Large intestine (tissue), 3 donors: ENCODE results near the gene RARB. TPM values are rescaled to one million over a fixed set of nuclear protein-coding genes. Genes with fewer than 3 reads are reported as not detected.

Experiments used
- DNase-seq, 2 donors: peaks; one replicate each; pipeline versions ENCODE4 v3.0.0 to v3.0.0-alpha.2; 2013
- H3K27ac ChIP-seq: one replicate; pipeline ENCODE4 v1.5.1; 2013; ENCODE audit warnings: low read length
- H3K27me3 ChIP-seq: 2 replicates; pipeline ENCODE4 v1.6.1; 2013; ENCODE audit warnings: low read length; ENCODE audit not compliant: control insufficient read depth, insufficient read depth
- H3K36me3 ChIP-seq: 2 replicates; pipeline ENCODE4 v1.6.1; 2013; ENCODE audit warnings: low read length; ENCODE audit not compliant: control insufficient read depth, insufficient read depth
- H3K4me1 ChIP-seq: one replicate; pipeline ENCODE4 v1.6.1; 2013; ENCODE audit warnings: low read length; ENCODE audit not compliant: control insufficient read depth, insufficient read depth
- H3K4me3 ChIP-seq: one replicate; pipeline ENCODE4 v1.5.1; 2013; ENCODE audit warnings: low read length
- H3K9me3 ChIP-seq: one replicate; pipeline ENCODE4 v1.6.1; 2013; ENCODE audit warnings: mild to moderate bottlenecking, low read depth, low read length, moderate library complexity; ENCODE audit not compliant: control insufficient read depth
- WGBS: methylation state at CpG from one replicate; pipeline ENCODE4 v1.1.5; 2013; ENCODE audit warnings: low lambda C conversion rate; ENCODE audit not compliant: insufficient coverage; 5-methylcytosine and 5-hydroxymethylcytosine counted together
- polyA plus RNA-seq: library from polyadenylated mRNA; unstranded; fragments of 120-200 nt; gene quantifications from one replicate; pipeline ENCODE4 v1.2.1, GENCODE V29; 2013

The RARB gene
- polyA plus RNA-seq, 1 donor, result 9.1 TPM

GRCh38 chr3:25572919-25573385, 144.9 kb downstream of the RARB start:
- Histone ChIP-seq H3K4me1 (no peaks in the 10 kb centered on the region), H3K36me3 (peaks cover 11% of the 10 kb centered on the region), H3K27ac (no peak overlapping the region), H3K9me3 (no peaks in the 10 kb centered on the region), H3K27me3 (no peaks in the 10 kb centered on the region), H3K4me3 (no peak overlapping the region)
- 80% methylated on average over 3 of the region's 14 CpGs for WGBS
- DNase-seq, result no peak

GRCh38 chr3:25573386-25574171, 145.5 kb downstream of the RARB start:
- H3K36me3 ChIP-seq, result peaks cover 13% of the 10 kb centered on the region
- H3K9me3 ChIP-seq, result no peaks in the 10 kb centered on the region
- H3K27me3 ChIP-seq, result no peaks in the 10 kb centered on the region
- H3K27ac ChIP-seq, result no peak overlapping the region
- no peak for DNase-seq
- no peaks in the 10 kb centered on the region for H3K4me1 ChIP-seq
- H3K4me3 ChIP-seq, result no peak overlapping the region
- WGBS, result 80% methylated on average over 5 of the region's 19 CpGs

- no peaks in the 10 kb centered on the region for H3K27me3 ChIP-seq
- no peak overlapping the region for H3K27ac ChIP-seq
- H3K4me1 ChIP-seq, result no peaks in the 10 kb centered on the region
- no CpG with 5 or more reads among the region's 16 CpGs for WGBS
- H3K9me3 ChIP-seq, result no peaks in the 10 kb centered on the region
- peaks cover 13% of the 10 kb centered on the region for H3K36me3 ChIP-seq
- no peak for DNase-seq
- no peak overlapping the region for H3K4me3 ChIP-seq
Observed at GRCh38 chr3:25574172-25574765, 146.2 kb downstream of the RARB start.

- Histone ChIP-seq H3K36me3 (peaks cover 8% of the 10 kb centered on the region), H3K27me3 (no peaks in the 10 kb centered on the region), H3K27ac (no peak overlapping the region), H3K4me3 (no peak overlapping the region), H3K9me3 (no peaks in the 10 kb centered on the region), H3K4me1 (no peaks in the 10 kb centered on the region)
- no peak for DNase-seq
- WGBS, result no CpG with 5 or more reads among the region's 12 CpGs
Observed at GRCh38 chr3:25575001-25575400, 146.9 kb downstream of the RARB start.

- H3K4me1 ChIP-seq, result no peaks in the 10 kb centered on the region
- WGBS, result no CpG with 5 or more reads among the region's 4 CpGs
- DNase-seq, result no peak
Observed at GRCh38 chr3:25576146-25576545, 148.1 kb downstream of the RARB start.

GRCh38 chr3:25576831-25577454, 148.9 kb downstream of the RARB start:
- Histone ChIP-seq H3K4me3 (no peak overlapping the region), H3K27ac (no peak overlapping the region), H3K27me3 (no peaks in the 10 kb centered on the region), H3K9me3 (no peaks in the 10 kb centered on the region), H3K36me3 (peaks cover 20% of the 10 kb centered on the region), H3K4me1 (no peaks in the 10 kb centered on the region)
- WGBS, result 89% methylated on average over 5 of the region's 15 CpGs
- DNase-seq, result no peak

More at GRCh38 chr3:25576146-25576545, 148.1 kb downstream of the RARB start:
- Histone ChIP-seq H3K27ac (no peak overlapping the region), H3K27me3 (no peaks in the 10 kb centered on the region), H3K36me3 (peaks cover 13% of the 10 kb centered on the region), H3K9me3 (no peaks in the 10 kb centered on the region), H3K4me3 (no peak overlapping the region)

- Histone ChIP-seq H3K9me3 (no peaks in the 10 kb centered on the region), H3K4me3 (no peak overlapping the region), H3K27ac (no peak overlapping the region), H3K4me1 (no peaks in the 10 kb centered on the region), H3K36me3 (peaks cover 22% of the 10 kb centered on the region), H3K27me3 (no peaks in the 10 kb centered on the region)
- WGBS, result no CpG with 5 or more reads among the region's 10 CpGs
- DNase-seq, result no peak
Observed at GRCh38 chr3:25578059-25578458, 150.0 kb downstream of the RARB start.

- Histone ChIP-seq H3K36me3 (peaks cover 25% of the 10 kb centered on the region), H3K27ac (no peak overlapping the region), H3K4me3 (no peak overlapping the region), H3K27me3 (no peaks in the 10 kb centered on the region), H3K9me3 (no peaks in the 10 kb centered on the region), H3K4me1 (no peaks in the 10 kb centered on the region)
- no peak for DNase-seq
- WGBS, result no CpG with 5 or more reads among the region's 8 CpGs
Observed at GRCh38 chr3:25580534-25580933, 152.5 kb downstream of the RARB start.

GRCh38 chr3:25581335-25581734, 153.3 kb downstream of the RARB start:
- H3K9me3 ChIP-seq, result no peaks in the 10 kb centered on the region
- H3K4me3 ChIP-seq, result no peak overlapping the region
- H3K27ac ChIP-seq, result no peak overlapping the region
- no peaks in the 10 kb centered on the region for H3K4me1 ChIP-seq
- no peaks in the 10 kb centered on the region for H3K27me3 ChIP-seq
- WGBS, result no CpG with 5 or more reads among the region's 7 CpGs
- no peak for DNase-seq
- peaks cover 25% of the 10 kb centered on the region for H3K36me3 ChIP-seq

GRCh38 chr3:25581823-25582222, 153.8 kb downstream of the RARB start:
- no peak overlapping the region for H3K4me3 ChIP-seq
- DNase-seq, result no peak
- H3K36me3 ChIP-seq, result peaks cover 28% of the 10 kb centered on the region
- no peaks in the 10 kb centered on the region for H3K9me3 ChIP-seq
- no peak overlapping the region for H3K27ac ChIP-seq
- no CpG with 5 or more reads among the region's 3 CpGs for WGBS
- no peaks in the 10 kb centered on the region for H3K27me3 ChIP-seq
- H3K4me1 ChIP-seq, result no peaks in the 10 kb centered on the region
